Right cardiac atrium (tissue), 5 donors: ENCODE measurements around the gene SPG21. TPM values are rescaled to one million over a fixed set of nuclear protein-coding genes. Genes with fewer than 3 reads are reported as not detected.

Experiments
- ATAC-seq, 2 donors: fragments of 200-7000 bp; cut with Tn5 transposase; one replicate each; pipeline versions ENCODE4 v1.8.0 to v1.9.1; 2020; ENCODE audit warnings: moderate library complexity in 2 of 2, mild to moderate bottlenecking in 1 of 2
- DNase-seq, 3 donors: peaks; one replicate each; pipeline ENCODE4 v3.0.0-alpha.2; 2020
- H3K27ac ChIP-seq: one replicate; pipeline ENCODE4 v1.5.1; 2013; ENCODE audit warnings: mild to moderate bottlenecking, low read length, control low read depth, moderate library complexity
- H3K27me3 ChIP-seq: one replicate; pipeline ENCODE4 v1.6.1; 2013; ENCODE audit not compliant: control insufficient read depth, insufficient read depth
- H3K4me1 ChIP-seq: one replicate; pipeline ENCODE4 v1.6.1; 2013; ENCODE audit warnings: low read length; ENCODE audit not compliant: control insufficient read depth, insufficient read depth
- H3K4me3 ChIP-seq: one replicate; pipeline ENCODE4 v1.5.1; 2013; ENCODE audit warnings: low read length, control low read depth
- H3K9me3 ChIP-seq: one replicate; pipeline ENCODE4 v1.6.1; 2013; ENCODE audit warnings: low read length; ENCODE audit not compliant: control insufficient read depth
- WGBS: extraction: QIAGEN DNeasy Blood & Tissue Kit; methylation state at CpG from one replicate; pipeline ENCODE4 v1.1.7; 2013; 5-methylcytosine and 5-hydroxymethylcytosine counted together
- intact Hi-C, 4 donors: fragments of 100-400 bp; cut with DNase I; formaldehyde crosslinking; loops; one replicate each; pipeline versions ENCODE4 v1.11.0 to v1.14.0; 2022 to 2023
- polyA plus RNA-seq: library from polyadenylated mRNA; stranded (reverse); fragments of 200-250 nt; gene quantifications from one replicate; pipeline ENCODE4 v1.2.3, GENCODE V29; 2013
- total RNA-seq, 4 donors: library from RNA; stranded (reverse); fragmentation: NEBNext Ultra II Directional; extraction: Animal tissue kit (Norgen Biotek cat#: 25700); gene quantifications; one replicate each; pipeline ENCODE4 v1.2.1, GENCODE V29; 2021
- donor health status: healthy with polysubstance abuse.
- donor health status: DM: no; HTN: yes; CAD: no.
- donor health status: DM: no; HTN: no; CAD: no.
- donor health status: DM: no; HTN: yes; CAD: no; lungs with severe emphysema.
- donor health status: DM: yes; HTN: yes; CAD: no.

Gene SPG21
- total and polyA plus RNA-seq, 5 donors: 49.8 to 59.3 (median 54.4) TPM

DNA sequence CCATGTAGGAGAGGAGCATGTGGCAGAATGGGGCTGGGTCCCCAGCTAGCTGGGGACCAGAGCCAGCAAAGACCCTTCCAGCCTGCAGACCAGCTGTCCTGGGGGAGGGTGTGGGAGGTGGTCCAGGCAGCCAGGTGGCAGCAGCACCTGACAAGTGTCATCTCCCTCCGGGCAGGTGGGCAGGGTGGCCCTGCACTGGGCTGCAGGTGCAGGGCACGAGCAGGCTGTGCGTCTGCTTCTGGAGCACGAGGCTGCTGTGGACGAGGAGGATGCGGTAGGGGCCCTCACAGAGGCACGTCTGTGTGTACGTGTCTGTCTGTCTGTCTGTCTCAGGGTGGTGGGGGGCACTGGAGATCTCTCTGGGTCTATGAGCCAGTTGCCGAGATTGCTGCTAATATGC lies 72.5 kb downstream of the SPG21 start:
- ATAC-seq: no peak
- WGBS: 94% methylated on average over 9 of the region's 9 CpGs

DNA sequence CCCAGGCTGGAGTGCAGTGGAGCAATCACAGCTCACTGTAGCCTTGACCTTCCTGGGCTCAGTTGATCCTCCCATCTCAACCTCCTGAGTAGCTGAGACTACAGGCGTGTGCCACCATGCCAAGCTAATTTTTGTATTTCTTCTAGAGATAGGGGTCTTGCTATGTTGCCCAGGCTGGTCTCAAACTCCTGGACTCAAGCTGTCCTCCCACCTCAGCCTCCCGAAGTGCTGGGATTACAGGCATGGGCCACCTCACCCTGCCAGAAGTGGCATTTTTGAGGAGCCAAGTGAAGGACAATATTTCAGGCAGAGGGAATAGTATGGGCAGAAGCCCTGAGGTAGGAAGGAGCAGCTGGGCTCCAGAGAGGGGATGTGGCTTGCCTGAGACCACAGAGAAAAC lies 73.3 kb downstream of the SPG21 start:
- DNase-seq (no peak), ATAC-seq (no peak)
- H3K27me3 ChIP-seq: no peaks in the 10 kb centered on the region
- H3K9me3 ChIP-seq: no peaks in the 10 kb centered on the region
- intact Hi-C loops: no loop called here
- no peaks in the 10 kb centered on the region for H3K4me1 ChIP-seq
- no peak overlapping the region for H3K27ac ChIP-seq
- 95% methylated on average over 2 of the region's 2 CpGs for WGBS
- no peak overlapping the region for H3K4me3 ChIP-seq

More for the DNA sequence above, 72.5 kb downstream of the SPG21 start:
- H3K27ac ChIP-seq: no peak overlapping the region
- DNase-seq: no peak
- intact Hi-C loops: no loop called here
- no peaks in the 10 kb centered on the region for H3K27me3 ChIP-seq
- no peaks in the 10 kb centered on the region for H3K9me3 ChIP-seq
- H3K4me1 ChIP-seq: no peaks in the 10 kb centered on the region
- no peak overlapping the region for H3K4me3 ChIP-seq

DNA sequence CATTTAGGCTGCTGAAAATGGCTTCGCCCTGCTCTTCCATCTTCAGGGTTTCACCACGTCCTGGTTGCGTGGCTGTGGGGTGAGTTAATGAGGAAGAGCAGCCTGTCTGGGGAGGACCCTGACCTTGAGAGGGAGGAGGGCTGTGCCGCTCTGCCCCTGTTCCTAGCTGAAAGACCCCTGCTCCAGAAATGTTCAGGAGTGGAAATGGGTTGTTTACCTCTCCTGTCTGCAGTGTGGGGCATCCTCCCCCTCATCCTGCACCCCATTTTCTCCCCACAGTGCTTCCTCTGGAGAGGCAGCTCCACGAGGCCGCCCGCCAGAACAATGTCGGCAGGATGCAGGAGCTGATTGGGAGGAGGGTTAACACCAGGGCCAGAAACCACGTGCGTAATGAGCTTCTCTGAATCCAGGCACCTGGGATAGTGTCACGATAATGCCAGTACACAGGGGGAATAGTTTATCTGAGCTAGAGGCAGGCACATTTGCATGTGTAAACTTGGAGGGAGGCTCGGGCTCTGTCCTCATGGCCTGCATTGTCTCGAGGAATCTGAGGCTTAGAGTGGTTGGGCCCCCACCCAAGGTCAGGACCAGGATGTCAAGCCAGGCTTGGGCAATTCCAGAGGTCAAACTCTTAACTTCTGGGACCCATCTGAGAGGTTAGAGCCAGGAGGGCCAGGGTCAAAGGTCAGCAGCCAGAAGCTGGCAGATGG lies 74.0 kb downstream of the SPG21 start:
- H3K27ac ChIP-seq: no peak overlapping the region
- H3K27me3 ChIP-seq: no peaks in the 10 kb centered on the region
- H3K4me1 ChIP-seq: no peaks in the 10 kb centered on the region
- DNase-seq (no peak), ATAC-seq (no peak)
- 60% methylated on average over 13 of the region's 13 CpGs for WGBS
- H3K9me3 ChIP-seq: no peaks in the 10 kb centered on the region
- intact Hi-C loops: no loop called here
- no peak overlapping the region for H3K4me3 ChIP-seq

Other genes with a start within 250 kb of the SPG21 start
- gene RBPMS2, start 214.3 kb downstream of the SPG21 start, total RNA-seq: 100 to 1,000 TPM; 380 to 503 (median 388) TPM
- 392 TPM for gene RBPMS2, start 214.3 kb downstream of the SPG21 start, polyA plus RNA-seq
- gene PIF1, start 164.3 kb downstream of the SPG21 start, total RNA-seq: 1 to 10 TPM in 1 of 4 donors, under 1 TPM in 3; 0.25 to 1.1 (median 0.62) TPM
- gene PIF1, start 164.3 kb downstream of the SPG21 start, polyA plus RNA-seq: 0.86 TPM
- 10 to 100 TPM; 11.6 to 22.3 (median 13.8) TPM for gene PLEKHO2, start 148.0 kb downstream of the SPG21 start, total RNA-seq
- gene PLEKHO2, start 148.0 kb downstream of the SPG21 start, polyA plus RNA-seq: 11.7 TPM
- gene ANKDD1A, start 78.0 kb downstream of the SPG21 start, total RNA-seq: 1 to 10 TPM; 3.0 to 6.0 (median 3.8) TPM
- gene ANKDD1A, start 78.0 kb downstream of the SPG21 start, polyA plus RNA-seq: 2.1 TPM
- gene MTFMT, start 39.7 kb upstream of the SPG21 start, total RNA-seq: 10 to 100 TPM; 17.4 to 18.0 (median 17.7) TPM
- gene MTFMT, start 39.7 kb upstream of the SPG21 start, polyA plus RNA-seq: 9.9 TPM
- not detected for gene SLC51B, start 55.5 kb upstream of the SPG21 start, total RNA-seq
- not detected for gene SLC51B, start 55.5 kb upstream of the SPG21 start, polyA plus RNA-seq
- 10 to 100 TPM; 63.2 to 88.0 (median 70.0) TPM for gene RASL12, start 78.1 kb upstream of the SPG21 start, total RNA-seq
- gene RASL12, start 78.1 kb upstream of the SPG21 start, polyA plus RNA-seq: 68.8 TPM
- gene KBTBD13, start 86.8 kb upstream of the SPG21 start, total RNA-seq: 1 to 10 TPM; 2.8 to 8.9 (median 5.3) TPM
- 6.9 TPM for gene KBTBD13, start 86.8 kb upstream of the SPG21 start, polyA plus RNA-seq
- 1 to 10 TPM; 1.7 to 2.5 (median 1.8) TPM for gene UBAP1L, start 125.3 kb upstream of the SPG21 start, total RNA-seq
- gene UBAP1L, start 125.3 kb upstream of the SPG21 start, polyA plus RNA-seq: 1.4 TPM
- gene PDCD7, start 143.9 kb upstream of the SPG21 start, total RNA-seq: 10 to 100 TPM; 13.3 to 20.9 (median 16.6) TPM
- gene PDCD7, start 143.9 kb upstream of the SPG21 start, polyA plus RNA-seq: 13.0 TPM
- gene CLPX, start 195.4 kb upstream of the SPG21 start, total RNA-seq: 10 to 100 TPM; 44.7 to 51.2 (median 49.2) TPM
- 15.6 TPM for gene CLPX, start 195.4 kb upstream of the SPG21 start, polyA plus RNA-seq
- 1 to 10 TPM; 2.3 to 9.9 (median 4.1) TPM for gene CILP, start 221.6 kb upstream of the SPG21 start, total RNA-seq
- 1.3 TPM for gene CILP, start 221.6 kb upstream of the SPG21 start, polyA plus RNA-seq